ENCODE data around the gene SYT2. TPM values are rescaled to one million over a fixed set of nuclear protein-coding genes. Genes with fewer than 3 reads are reported as not detected.

SYT2 gene
- total and polyA plus RNA-seq, 2 of the 13 experiments (the other 11 are each of a cell fraction or from before 2014, with no cell fraction given) = not detected

DNA sequence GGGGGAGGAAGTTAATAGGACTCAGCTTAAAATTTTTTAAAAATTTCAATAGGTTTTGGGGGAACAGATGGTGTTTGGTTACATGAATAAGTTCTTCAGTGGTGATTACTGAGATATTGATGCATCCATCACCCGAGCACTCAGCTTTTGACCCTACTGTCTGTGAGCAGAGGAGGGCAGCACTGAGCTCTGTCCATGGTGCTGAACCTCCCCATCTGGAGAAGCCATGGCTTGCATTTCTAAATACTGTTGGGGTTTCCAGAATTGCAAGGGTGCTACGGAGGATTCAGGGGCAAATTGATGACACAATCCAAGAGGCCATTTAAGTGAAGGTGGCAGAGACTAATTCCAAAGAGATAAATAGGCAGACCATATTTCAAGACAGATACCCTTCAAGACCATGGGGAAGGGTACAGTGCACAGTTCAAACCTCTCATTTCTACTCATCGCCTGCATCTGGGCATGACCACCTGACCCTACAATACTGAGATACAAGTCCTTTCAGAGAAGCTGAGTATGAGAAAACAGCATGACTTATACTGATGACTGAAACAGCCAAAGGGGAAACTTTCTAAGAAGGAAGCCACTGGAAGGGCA lies 17.2 kb downstream of the SYT2 start (continued):
- TF ChIP-seq, protein P1, sequence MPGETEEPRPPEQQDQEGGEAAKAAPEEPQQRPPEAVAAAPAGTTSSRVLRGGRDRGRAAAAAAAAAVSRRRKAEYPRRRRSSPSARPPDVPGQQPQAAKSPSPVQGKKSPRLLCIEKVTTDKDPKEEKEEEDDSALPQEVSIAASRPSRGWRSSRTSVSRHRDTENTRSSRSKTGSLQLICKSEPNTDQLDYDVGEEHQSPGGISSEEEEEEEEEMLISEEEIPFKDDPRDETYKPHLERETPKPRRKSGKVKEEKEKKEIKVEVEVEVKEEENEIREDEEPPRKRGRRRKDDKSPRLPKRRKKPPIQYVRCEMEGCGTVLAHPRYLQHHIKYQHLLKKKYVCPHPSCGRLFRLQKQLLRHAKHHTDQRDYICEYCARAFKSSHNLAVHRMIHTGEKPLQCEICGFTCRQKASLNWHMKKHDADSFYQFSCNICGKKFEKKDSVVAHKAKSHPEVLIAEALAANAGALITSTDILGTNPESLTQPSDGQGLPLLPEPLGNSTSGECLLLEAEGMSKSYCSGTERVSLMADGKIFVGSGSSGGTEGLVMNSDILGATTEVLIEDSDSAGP (CRISPR knock-in tag; IDR thresholded peaks at IDR 0.05; ENCODE audit: borderline replicate concordance) = no peak
- TF ChIP-seq, protein P2, sequence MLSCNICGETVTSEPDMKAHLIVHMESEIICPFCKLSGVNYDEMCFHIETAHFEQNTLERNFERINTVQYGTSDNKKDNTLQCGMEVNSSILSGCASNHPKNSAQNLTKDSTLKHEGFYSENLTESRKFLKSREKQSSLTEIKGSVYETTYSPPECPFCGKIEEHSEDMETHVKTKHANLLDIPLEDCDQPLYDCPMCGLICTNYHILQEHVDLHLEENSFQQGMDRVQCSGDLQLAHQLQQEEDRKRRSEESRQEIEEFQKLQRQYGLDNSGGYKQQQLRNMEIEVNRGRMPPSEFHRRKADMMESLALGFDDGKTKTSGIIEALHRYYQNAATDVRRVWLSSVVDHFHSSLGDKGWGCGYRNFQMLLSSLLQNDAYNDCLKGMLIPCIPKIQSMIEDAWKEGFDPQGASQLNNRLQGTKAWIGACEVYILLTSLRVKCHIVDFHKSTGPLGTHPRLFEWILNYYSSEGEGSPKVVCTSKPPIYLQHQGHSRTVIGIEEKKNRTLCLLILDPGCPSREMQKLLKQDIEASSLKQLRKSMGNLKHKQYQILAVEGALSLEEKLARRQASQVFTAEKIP (CRISPR knock-in tag; IDR thresholded peaks at IDR 0.05; ENCODE audit: borderline replicate concordance) = no peak
- TF ChIP-seq, protein P3, sequence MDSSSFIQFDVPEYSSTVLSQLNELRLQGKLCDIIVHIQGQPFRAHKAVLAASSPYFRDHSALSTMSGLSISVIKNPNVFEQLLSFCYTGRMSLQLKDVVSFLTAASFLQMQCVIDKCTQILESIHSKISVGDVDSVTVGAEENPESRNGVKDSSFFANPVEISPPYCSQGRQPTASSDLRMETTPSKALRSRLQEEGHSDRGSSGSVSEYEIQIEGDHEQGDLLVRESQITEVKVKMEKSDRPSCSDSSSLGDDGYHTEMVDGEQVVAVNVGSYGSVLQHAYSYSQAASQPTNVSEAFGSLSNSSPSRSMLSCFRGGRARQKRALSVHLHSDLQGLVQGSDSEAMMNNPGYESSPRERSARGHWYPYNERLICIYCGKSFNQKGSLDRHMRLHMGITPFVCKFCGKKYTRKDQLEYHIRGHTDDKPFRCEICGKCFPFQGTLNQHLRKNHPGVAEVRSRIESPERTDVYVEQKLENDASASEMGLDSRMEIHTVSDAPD (CRISPR knock-in tag; IDR thresholded peaks at IDR 0.05) = no peak
- no peak for TF ChIP-seq NCOA5 (CRISPR knock-in tag; IDR thresholded peaks at IDR 0.05)
- TF ChIP-seq HDAC1 (CRISPR knock-in tag; IDR thresholded peaks at IDR 0.05) = no peak
- peak; percentile 88 for TF ChIP-seq BORCS8-MEF2B (CRISPR knock-in tag; IDR thresholded peaks at IDR 0.05)
- peak; percentile 76 for TF ChIP-seq ZMAT3 (CRISPR knock-in tag; conservative IDR thresholded peaks at IDR 0.05)
- no peak for TF ChIP-seq IRF9 (CRISPR knock-in tag; IDR thresholded peaks at IDR 0.05; ENCODE audit: borderline replicate concordance)
- no peak for TF ChIP-seq ZSCAN30 (CRISPR knock-in tag; IDR thresholded peaks at IDR 0.05)
- no peak for TF ChIP-seq ZNF589 (CRISPR knock-in tag; conservative IDR thresholded peaks at IDR 0.05)
- TF ChIP-seq ZXDC (CRISPR knock-in tag; IDR thresholded peaks at IDR 0.05) = no peak
- TF ChIP-seq NRL (CRISPR knock-in tag; IDR thresholded peaks at IDR 0.05; ENCODE audit: borderline replicate concordance) = no peak
- TF ChIP-seq CBX1 (IDR thresholded peaks at IDR 0.05; ENCODE audit: low read depth) = no peak
- TF ChIP-seq, protein P4, sequence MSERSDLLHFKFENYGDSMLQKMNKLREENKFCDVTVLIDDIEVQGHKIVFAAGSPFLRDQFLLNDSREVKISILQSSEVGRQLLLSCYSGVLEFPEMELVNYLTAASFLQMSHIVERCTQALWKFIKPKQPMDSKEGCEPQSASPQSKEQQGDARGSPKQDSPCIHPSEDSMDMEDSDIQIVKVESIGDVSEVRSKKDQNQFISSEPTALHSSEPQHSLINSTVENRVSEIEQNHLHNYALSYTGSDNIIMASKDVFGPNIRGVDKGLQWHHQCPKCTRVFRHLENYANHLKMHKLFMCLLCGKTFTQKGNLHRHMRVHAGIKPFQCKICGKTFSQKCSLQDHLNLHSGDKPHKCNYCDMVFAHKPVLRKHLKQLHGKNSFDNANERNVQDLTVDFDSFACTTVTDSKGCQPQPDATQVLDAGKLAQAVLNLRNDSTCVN (CRISPR knock-in tag; IDR thresholded peaks at IDR 0.05; ENCODE audit: borderline replicate concordance) = peak; percentile 77
- TF ChIP-seq ZNF746 (CRISPR knock-in tag; IDR thresholded peaks at IDR 0.05) = no peak
- TF ChIP-seq ZNF75D (CRISPR knock-in tag; IDR thresholded peaks at IDR 0.05; ENCODE audit: borderline replicate concordance) = no peak
- TF ChIP-seq SAFB2 (CRISPR knock-in tag; IDR thresholded peaks at IDR 0.05; ENCODE audit: borderline replicate concordance, low read depth) = no peak
- TF ChIP-seq SCMH1 (CRISPR knock-in tag; IDR thresholded peaks at IDR 0.05; ENCODE audit: borderline replicate concordance) = no peak
- peak; percentile 45; the same call in 1 of the 2 replicates for TF ChIP-seq SOX5 (CRISPR knock-in tag; IDR thresholded peaks at IDR 0.05; ENCODE audit: borderline replicate concordance)
- 0 out of 2 replicates have a peak, but pooled peaks have one; percentile 53 for TF ChIP-seq ZNF256 (CRISPR knock-in tag; conservative IDR thresholded peaks at IDR 0.05)
